ENCODE measurements around the gene TRIM65. TPM values are rescaled to one million over a fixed set of nuclear protein-coding genes. Genes with fewer than 3 reads are reported as not detected.

Gene TRIM65
- total and polyA plus RNA-seq, 2 experiments from 2014 or later, result 12.5 to 16.8 TPM

GRCh38 chr17:75933808-75934207, 37.1 kb upstream of the TRIM65 start:
- H2AFZ ChIP-seq, result no peak overlapping the region

GRCh38 chr17:75932852-75933251, 36.1 kb upstream of the TRIM65 start:
- Histone ChIP-seq H3K4me2 (no peak overlapping the region), H3K79me2 (no peaks in the 10 kb centered on the region), H3K4me1 (ENCODE audit: insufficient read depth) (no peaks in the 10 kb centered on the region), H4K20me1 (ENCODE audit: insufficient read depth, poor library complexity, severe bottlenecking) (no peaks in the 10 kb centered on the region), H3K9me3 (ENCODE audit: low read depth) (no peaks in the 10 kb centered on the region), H3K9me2 (replicated peaks; ENCODE audit: insufficient read depth) (no peaks in the 10 kb centered on the region), H3K27me3 (no peaks in the 10 kb centered on the region), H3K27ac (no peak overlapping the region), H3K36me3 (replicated peaks; ENCODE audit: insufficient read depth, low read depth) (no peaks in the 10 kb centered on the region), H3K4me3 (no peak overlapping the region), H2AFZ (no peak overlapping the region)
- no peak for TF ChIP-seq EZH2phosphoT487 (IDR thresholded peaks at IDR 0.05; ENCODE audit: low read depth, severe bottlenecking, unreplicated experiment)
- TF ChIP-seq CTCF (IDR thresholded peaks at IDR 0.05; ENCODE audit: poor library complexity), result no peak
- TF ChIP-seq EZH2 (IDR thresholded peaks at IDR 0.05; ENCODE audit: borderline replicate concordance), result no peak
- 86% methylated on average over 5 of the region's 5 CpGs for WGBS (ENCODE audit: low lambda C conversion rate, missing lambda C conversion rate)
- DNase-seq (ENCODE audit: low spot score), result no peak

More at GRCh38 chr17:75933808-75934207, 37.1 kb upstream of the TRIM65 start:
- no peak for TF ChIP-seq EZH2 (IDR thresholded peaks at IDR 0.05; ENCODE audit: borderline replicate concordance)
- TF ChIP-seq EZH2phosphoT487 (IDR thresholded peaks at IDR 0.05; ENCODE audit: low read depth, severe bottlenecking, unreplicated experiment), result no peak
- TF ChIP-seq CTCF (IDR thresholded peaks at IDR 0.05; ENCODE audit: poor library complexity), result no peak
- Histone ChIP-seq H3K27ac (no peak overlapping the region), H3K4me2 (no peak overlapping the region), H3K9me2 (replicated peaks; ENCODE audit: insufficient read depth) (no peaks in the 10 kb centered on the region), H3K9me3 (ENCODE audit: low read depth) (no peaks in the 10 kb centered on the region), H4K20me1 (ENCODE audit: insufficient read depth, poor library complexity, severe bottlenecking) (no peaks in the 10 kb centered on the region), H3K27me3 (no peaks in the 10 kb centered on the region), H3K79me2 (no peaks in the 10 kb centered on the region), H3K36me3 (replicated peaks; ENCODE audit: insufficient read depth, low read depth) (no peaks in the 10 kb centered on the region), H3K4me1 (ENCODE audit: insufficient read depth) (no peaks in the 10 kb centered on the region), H3K4me3 (no peak overlapping the region)
- WGBS (ENCODE audit: low lambda C conversion rate, missing lambda C conversion rate), result 73% methylated on average over 4 of the region's 4 CpGs
- DNase-seq (ENCODE audit: low spot score), result no peak

- Histone ChIP-seq H3K79me2 (no peaks in the 10 kb centered on the region), H3K27ac (no peak overlapping the region), H3K9me3 (ENCODE audit: low read depth) (no peaks in the 10 kb centered on the region), H3K36me3 (replicated peaks; ENCODE audit: insufficient read depth, low read depth) (no peaks in the 10 kb centered on the region), H3K4me2 (no peak overlapping the region), H3K9me2 (replicated peaks; ENCODE audit: insufficient read depth) (no peaks in the 10 kb centered on the region), H4K20me1 (ENCODE audit: insufficient read depth, poor library complexity, severe bottlenecking) (no peaks in the 10 kb centered on the region), H3K4me1 (ENCODE audit: insufficient read depth) (no peaks in the 10 kb centered on the region), H2AFZ (no peak overlapping the region), H3K27me3 (no peaks in the 10 kb centered on the region), H3K4me3 (no peak overlapping the region)
- 77% methylated on average over 4 of the region's 4 CpGs for WGBS (ENCODE audit: low lambda C conversion rate, missing lambda C conversion rate)
- no peak for DNase-seq (ENCODE audit: low spot score)
- TF ChIP-seq CTCF (IDR thresholded peaks at IDR 0.05; ENCODE audit: poor library complexity) (no peak), EZH2 (IDR thresholded peaks at IDR 0.05; ENCODE audit: borderline replicate concordance) (no peak), EZH2phosphoT487 (IDR thresholded peaks at IDR 0.05; ENCODE audit: low read depth, severe bottlenecking, unreplicated experiment) (no peak)
Observed at GRCh38 chr17:75931062-75931461, 34.3 kb upstream of the TRIM65 start.

Data from hepatocyte (in vitro differentiated cells).